Measurements from ENCODE around the gene CCDC146.
"Not testable (repeated sequence)": the region's sequence is repeated elsewhere in the genome, so short reads cannot be mapped to it uniquely, and the experiment has no call there.

Gene CCDC146

GRCh38 chr7:77154917-77155464, 32.6 kb downstream of the CCDC146 start:
- not testable (repeated sequence) for DNase-seq

GRCh38 chr7:77155601-77156377, 33.4 kb downstream of the CCDC146 start:
- not testable (repeated sequence) for DNase-seq

GRCh38 chr7:77157034-77157433, 34.6 kb downstream of the CCDC146 start:
- not testable (repeated sequence) for DNase-seq

- peak; percentile 16 to 43 for DNase-seq
Observed at GRCh38 chr7:77157446-77157845, 35.0 kb downstream of the CCDC146 start.

- DNase-seq, result not testable (repeated sequence)
Observed at GRCh38 chr7:77171073-77171472, 48.7 kb downstream of the CCDC146 start.

GRCh38 chr7:77172437-77173172, 50.2 kb downstream of the CCDC146 start:
- not testable (repeated sequence) for DNase-seq

GRCh38 chr7:77174418-77174817, 52.0 kb downstream of the CCDC146 start:
- DNase-seq, result not testable (repeated sequence)

- DNase-seq, result not testable (repeated sequence)
Observed at GRCh38 chr7:77175274-77175800, 52.9 kb downstream of the CCDC146 start.

GRCh38 chr7:77177321-77177904, 55.0 kb downstream of the CCDC146 start:
- DNase-seq, result not testable (repeated sequence)

GRCh38 chr7:77178024-77178423, 55.6 kb downstream of the CCDC146 start:
- DNase-seq, result not testable (repeated sequence)

GRCh38 chr7:77181015-77181595, 58.7 kb downstream of the CCDC146 start:
- no peak for DNase-seq

- DNase-seq, result no peak
Observed at GRCh38 chr7:77181734-77182133, 59.3 kb downstream of the CCDC146 start.

GRCh38 chr7:77182261-77182660, 59.8 kb downstream of the CCDC146 start:
- DNase-seq, result no peak

- no peak for DNase-seq
Observed at GRCh38 chr7:77184463-77184862, 62.0 kb downstream of the CCDC146 start.

- DNase-seq, result no peak
Observed at GRCh38 chr7:77184990-77185389, 62.6 kb downstream of the CCDC146 start.

GRCh38 chr7:77185866-77186265, 63.5 kb downstream of the CCDC146 start:
- DNase-seq, result no peak

- peak; percentile 89 to 91 for DNase-seq
Observed at GRCh38 chr7:77188731-77189437, 66.5 kb downstream of the CCDC146 start.

- DNase-seq, result no peak
Observed at GRCh38 chr7:77197141-77197540, 74.7 kb downstream of the CCDC146 start.

GRCh38 chr7:77199013-77199966, 76.9 kb downstream of the CCDC146 start, which contains the start of gene FGL2:
TSS of gene FGL2 (minus strand) at chr7:77199819. CDS start at chr7:77199793, 26 bp downstream.
- peak; percentile 10 to 30 for DNase-seq

- peak; percentile 10 to 31 for DNase-seq
Observed at GRCh38 chr7:77200542-77200941, 78.1 kb downstream of the CCDC146 start.
